Panc1 (cell line): ENCODE measurements around the gene MON1B. TPM values are rescaled to one million over a fixed set of nuclear protein-coding genes. Genes with fewer than 3 reads are reported as not detected.
A peak's percentile ranks its signal among the peaks of the same experiment; 100 is the strongest.

Experiments
- ATAC-seq: fragments of 200-7000 bp; cut with Tn5 transposase; 2 replicates; pipeline ENCODE4 v1.9.1; 2020; ENCODE audit warnings: mild to moderate bottlenecking, moderate library complexity
- Bru-seq: library from RNA; stranded (reverse); fragments of 400-500 nt; gene quantifications from one replicate; lab custom pipeline; 2021; lab: Mats Ljungman, UMichigan
- BruChase-seq, 2 experiments: library from RNA; stranded (reverse); fragments of 400-500 nt; gene quantifications; one replicate each; lab custom pipeline; 2021; lab: Mats Ljungman, UMichigan
- BruUV-seq: library from RNA; stranded (reverse); fragments of 400-500 nt; replicated peaks from 2 replicates; lab custom pipeline; 2021; lab: Mats Ljungman, UMichigan
- CTCF ChIA-PET: fragments of 300-600 bp; sonication (Branson Sonifier 250); formaldehyde crosslinking; loops from one replicate; lab custom pipeline; 2022; ENCODE audit warnings: antibody characterized with exemption; lab: Charles Lee
- POLR2A ChIA-PET: fragments of 300-600 bp; sonication (Branson Sonifier 250); formaldehyde crosslinking; loops from one replicate; lab custom pipeline; 2022; ENCODE audit warnings: antibody characterized with exemption; lab: Charles Lee
- DNase-seq: peaks from one replicate; pipeline ENCODE4 v3.0.0-alpha.2; 2010; ENCODE audit warnings: low read depth, low spot score
- H3K27ac ChIP-seq: 2 replicates; pipeline ENCODE4 v1.5.1; 2011; ENCODE audit warnings: mild to moderate bottlenecking, low read length, inconsistent platforms
- H3K27me3 ChIP-seq: fragments of 200-500 bp; sonication (Bioruptor generic); 2 replicates; pipeline ENCODE4 v1.6.0; 2014; ENCODE audit warnings: low read length, inconsistent platforms; ENCODE audit not compliant: control insufficient read depth, insufficient read depth
- H3K36me3 ChIP-seq: fragments of 200-500 bp; sonication (Bioruptor generic); 2 replicates; pipeline ENCODE4 v1.5.1; 2014; ENCODE audit warnings: inconsistent platforms, mild to moderate bottlenecking, low read length, moderate library complexity; ENCODE audit not compliant: control insufficient read depth, insufficient read depth
- H3K4me1 ChIP-seq: 2 replicates; pipeline ENCODE4 v1.5.1; 2011; ENCODE audit warnings: inconsistent platforms, mild to moderate bottlenecking, low read length, moderate library complexity; ENCODE audit not compliant: control insufficient read depth, insufficient read depth
- H3K4me3 ChIP-seq, 2 experiments: 2 replicates each; pipeline ENCODE4 v1.5.1; 2011 to 2012; ENCODE audit warnings: low read depth in 2 of 2, low read length in 2 of 2, mild to moderate bottlenecking in 2 of 2, inconsistent platforms in 1 of 2, moderate library complexity in 1 of 2
- H3K9me3 ChIP-seq: fragments of 200-500 bp; sonication (Bioruptor generic); 2 replicates; pipeline ENCODE4 v1.5.1; 2014; ENCODE audit warnings: low read depth, mild to moderate bottlenecking, inconsistent platforms, low read length, moderate library complexity; ENCODE audit not compliant: control insufficient read depth, insufficient read depth
- CTCF ChIP-seq: fragments of 450-650 bp; IDR thresholded peaks from 2 replicates; pipeline ENCODE4 v1.5.1; 2017; ENCODE audit warnings: mild to moderate bottlenecking
- POLR2AphosphoS5 ChIP-seq: IDR thresholded peaks from 2 replicates; pipeline ENCODE4 v1.6.1; 2012; ENCODE audit warnings: mild to moderate bottlenecking, low read depth, low read length, moderate library complexity
- REST ChIP-seq, 2 experiments: IDR thresholded peaks; 2 replicates each; pipeline ENCODE4 v1.6.1; 2011 to 2012; ENCODE audit warnings: low read depth in 2 of 2, control low read depth in 1 of 2, low read length in 1 of 2, mild to moderate bottlenecking in 1 of 2, moderate library complexity in 1 of 2; ENCODE audit not compliant: insufficient read depth in 1 of 2
- SIN3A ChIP-seq: IDR thresholded peaks from 2 replicates; pipeline ENCODE4 v1.6.1; 2012; ENCODE audit warnings: low read depth, mild to moderate bottlenecking, low read length, moderate library complexity, borderline replicate concordance; ENCODE audit not compliant: insufficient read depth
- TCF7L2 ChIP-seq: IDR thresholded peaks from 2 replicates; pipeline ENCODE4 v1.6.1; 2011; ENCODE audit warnings: mild to moderate bottlenecking, low read depth, low read length, inconsistent platforms
- in situ Hi-C: cut with HindIII; loops from 2 replicates; pipeline ENCODE4 v1.10.0; 2016; ENCODE audit warnings: low sequenced_read_pairs, low pct_unique_long_range_greater_than_20kb
- intact Hi-C: fragments of 100-400 bp; cut with micrococcal nuclease; formaldehyde crosslinking; loops from one replicate; pipeline ENCODE4 v1.10.0; 2022; ENCODE audit not compliant: unreplicated experiment
- long read RNA-seq: library from polyadenylated mRNA; unstranded; transcript quantifications from one replicate; pipeline ENCODE4 v2.0.0, GENCODE V29; 2021; ENCODE audit not compliant: unreplicated experiment
- polyA plus RNA-seq: library from polyadenylated mRNA; unstranded; fragments of >200 nt; gene quantifications from one replicate; pipeline ENCODE4 v1.2.1, GENCODE V29; 2012; ENCODE audit warnings: missing spikeins; ENCODE audit not compliant: insufficient read length
- total RNA-seq: library from RNA; stranded (reverse); gene quantifications from one replicate; pipeline ENCODE4 v1.2.1, GENCODE V29; 2021; ENCODE audit not compliant: unreplicated experiment

The MON1B gene
- total RNA-seq (62.9 TPM), Bru-seq, nascent RNA (percentile 81 among the genes with signal in this experiment), BruChase-seq, experiment 1, labeled RNA remaining after a 2-hour chase (percentile 94 among the genes with signal in this experiment), BruChase-seq, experiment 2, labeled RNA remaining after a 6-hour chase (percentile 95 among the genes with signal in this experiment)
- 60.2 TPM for polyA plus RNA-seq
- long read RNA-seq, full-length matches to known transcripts: 65 of 107 reads
- long read RNA-seq, partial matches to known transcripts: 24 of 107 reads
- long read RNA-seq, other reads (novel, unspliced or antisense): 18 of 107 reads

- Histone ChIP-seq H3K4me3 (peak within 1 kb of the TSS; percentile 97 to 98), H3K27ac (peak within 1 kb of the TSS; percentile 91), H3K36me3 (peaks cover 9% of the 10 kb centered on the region; the same call in 1 of the 2 replicates), H3K27me3 (no peaks in the 10 kb centered on the region), H3K9me3 (no peaks in the 10 kb centered on the region), H3K4me1 (0 out of 2 replicates have a peak, but pooled peaks cover 6% of the 10 kb centered on the region)
- ATAC-seq (peak; percentile 98), DNase-seq (peak; percentile 94)
- BruUV-seq: no TSS peak
- POLR2A ChIA-PET: interaction anchor here (0.6 kb wide), 1 partner anchor 1640 kb away, joined by 3 read pairs; no protein-coding TSS in a partner anchor
- CTCF ChIA-PET: no interaction called here
- in situ Hi-C loops (no loop called here), intact Hi-C loops (no loop called here)
- TF ChIP-seq CTCF: no peak
- 0 out of 2 replicates have a peak, but pooled peaks have one; percentile 37 for TF ChIP-seq SIN3A
- TF ChIP-seq REST (IDR thresholded peaks at IDR 0.05; ENCODE audit: insufficient read depth in 1 of 2, low read depth in 2 of 2, low read length in 1 of 2): no peak
- no peak for TF ChIP-seq TCF7L2
- TF ChIP-seq POLR2AphosphoS5: peak; percentile 47; the same call in 1 of the 2 replicates
These were observed at the start of gene MON1B for GRCh38 chr16:77190478-77191258. TSS of gene MON1B (plus strand) at chr16:77191190. CDS start at chr16:77191486, 296 bp downstream.

GRCh38 chr16:77143364-77143763, 47.6 kb upstream of the MON1B start:
- ChIA-PET CTCF (no interaction called here), POLR2A (no interaction called here)
- BruUV-seq: no TSS peak
- no peak overlapping the region for H3K27ac ChIP-seq
- TF ChIP-seq POLR2AphosphoS5 (no peak), REST (IDR thresholded peaks at IDR 0.05; ENCODE audit: insufficient read depth in 1 of 2, low read depth in 2 of 2, low read length in 1 of 2) (no peak), SIN3A (no peak), CTCF (no peak), TCF7L2 (no peak)
- H3K4me3 ChIP-seq: no peak overlapping the region
- no peaks in the 10 kb centered on the region for H3K36me3 ChIP-seq
- DNase-seq (no peak), ATAC-seq (no peak)
- H3K4me1 ChIP-seq: no peaks in the 10 kb centered on the region
- in situ Hi-C loops (no loop called here), intact Hi-C loops (no loop called here)
- no peaks in the 10 kb centered on the region for H3K9me3 ChIP-seq
- no peaks in the 10 kb centered on the region for H3K27me3 ChIP-seq
